HL-60 (cell line): ENCODE data around the gene OXER1.

ENCODE experiments used
- DNase-seq, 2 experiments: peaks; one replicate each; pipeline ENCODE4 v3.0.0-alpha.2; 2010 to 2020; ENCODE audit warnings: low read depth in 1 of 2, low spot score in 1 of 2
- H3K27ac ChIP-seq: fragments of 250-450 bp; sonication (Bioruptor Pico); replicated peaks from 2 replicates; pipeline ENCODE4 v1.5.1; 2020; ENCODE audit warnings: mild to moderate bottlenecking, moderate library complexity
- H3K27me3 ChIP-seq: fragments of 250-450 bp; sonication (Bioruptor Pico); 2 replicates; pipeline ENCODE4 v1.5.1; 2021; ENCODE audit warnings: mild to moderate bottlenecking, moderate library complexity; ENCODE audit not compliant: insufficient read depth, poor library complexity, severe bottlenecking
- H3K4me3 ChIP-seq: replicated peaks from 2 replicates; pipeline ENCODE4 v1.5.1; 2011; ENCODE audit warnings: mild to moderate bottlenecking, control low read depth, low read length; ENCODE audit not compliant: insufficient read depth
- CTCF ChIP-seq: IDR thresholded peaks from one replicate; pipeline ENCODE4 v1.5.1; 2011; ENCODE audit warnings: low read length, control low read depth, inconsistent platforms; ENCODE audit not compliant: insufficient read depth
- GABPA ChIP-seq: IDR thresholded peaks from 2 replicates; pipeline ENCODE4 v1.6.1; 2012; ENCODE audit warnings: low read depth
- POLR2AphosphoS5 ChIP-seq: IDR thresholded peaks from 2 replicates; pipeline ENCODE4 v1.6.1; 2012; ENCODE audit warnings: low read depth
- SPI1 ChIP-seq: IDR thresholded peaks from 2 replicates; pipeline ENCODE4 v1.6.1; 2012; ENCODE audit warnings: low read depth, mild to moderate bottlenecking, borderline replicate concordance
- TF ChIP-seq, protein P1 (sequence below): IDR thresholded peaks from 2 replicates; pipeline ENCODE4 v1.6.1; 2012; ENCODE audit warnings: low read depth; ENCODE audit not compliant: insufficient replicate concordance

The OXER1 gene

GRCh38 chr2:42762823-42763804 is 821 bp downstream of the OXER1 start:
- no peak overlapping the region for H3K4me3 ChIP-seq
- H3K27me3 ChIP-seq: no peaks in the 10 kb centered on the region
- TF ChIP-seq GABPA: no peak
- TF ChIP-seq, protein P1, sequence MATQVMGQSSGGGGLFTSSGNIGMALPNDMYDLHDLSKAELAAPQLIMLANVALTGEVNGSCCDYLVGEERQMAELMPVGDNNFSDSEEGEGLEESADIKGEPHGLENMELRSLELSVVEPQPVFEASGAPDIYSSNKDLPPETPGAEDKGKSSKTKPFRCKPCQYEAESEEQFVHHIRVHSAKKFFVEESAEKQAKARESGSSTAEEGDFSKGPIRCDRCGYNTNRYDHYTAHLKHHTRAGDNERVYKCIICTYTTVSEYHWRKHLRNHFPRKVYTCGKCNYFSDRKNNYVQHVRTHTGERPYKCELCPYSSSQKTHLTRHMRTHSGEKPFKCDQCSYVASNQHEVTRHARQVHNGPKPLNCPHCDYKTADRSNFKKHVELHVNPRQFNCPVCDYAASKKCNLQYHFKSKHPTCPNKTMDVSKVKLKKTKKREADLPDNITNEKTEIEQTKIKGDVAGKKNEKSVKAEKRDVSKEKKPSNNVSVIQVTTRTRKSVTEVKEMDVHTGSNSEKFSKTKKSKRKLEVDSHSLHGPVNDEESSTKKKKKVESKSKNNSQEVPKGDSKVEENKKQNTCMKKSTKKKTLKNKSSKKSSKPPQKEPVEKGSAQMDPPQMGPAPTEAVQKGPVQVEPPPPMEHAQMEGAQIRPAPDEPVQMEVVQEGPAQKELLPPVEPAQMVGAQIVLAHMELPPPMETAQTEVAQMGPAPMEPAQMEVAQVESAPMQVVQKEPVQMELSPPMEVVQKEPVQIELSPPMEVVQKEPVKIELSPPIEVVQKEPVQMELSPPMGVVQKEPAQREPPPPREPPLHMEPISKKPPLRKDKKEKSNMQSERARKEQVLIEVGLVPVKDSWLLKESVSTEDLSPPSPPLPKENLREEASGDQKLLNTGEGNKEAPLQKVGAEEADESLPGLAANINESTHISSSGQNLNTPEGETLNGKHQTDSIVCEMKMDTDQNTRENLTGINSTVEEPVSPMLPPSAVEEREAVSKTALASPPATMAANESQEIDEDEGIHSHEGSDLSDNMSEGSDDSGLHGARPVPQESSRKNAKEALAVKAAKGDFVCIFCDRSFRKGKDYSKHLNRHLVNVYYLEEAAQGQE: no peak
- no peak for TF ChIP-seq CTCF
- TF ChIP-seq SPI1: no peak
- no peak for TF ChIP-seq POLR2AphosphoS5
- no peak overlapping the region; the same call in 1 of the 2 replicates for H3K27ac ChIP-seq
- no peak for DNase-seq

DNA sequence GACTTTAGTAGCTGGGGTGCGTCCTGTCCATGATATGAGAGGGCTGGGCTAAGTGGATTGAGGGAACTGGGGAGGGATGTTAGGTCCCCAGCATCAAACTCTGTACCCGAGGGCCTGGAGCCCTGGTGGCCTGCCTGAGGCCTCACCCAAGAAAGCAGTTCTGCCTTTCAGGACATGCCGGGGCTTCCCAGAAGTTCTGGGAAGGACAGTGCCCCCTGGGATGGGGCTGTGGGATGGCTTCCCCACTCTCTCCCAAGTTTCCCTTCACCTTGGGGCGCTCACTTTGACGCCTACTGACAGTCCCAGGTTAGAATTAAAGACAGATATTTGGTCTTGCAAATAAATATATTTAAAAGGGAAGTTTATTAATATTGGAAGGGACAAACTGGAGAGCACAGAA is 1.8 kb downstream of the OXER1 start:
- H3K27ac ChIP-seq: no peak overlapping the region
- no peaks in the 10 kb centered on the region for H3K27me3 ChIP-seq
- DNase-seq: no peak
- TF ChIP-seq GABPA: no peak
- TF ChIP-seq, protein P1: no peak
- TF ChIP-seq POLR2AphosphoS5: no peak
- TF ChIP-seq SPI1: no peak
- TF ChIP-seq CTCF: no peak
- no peak overlapping the region for H3K4me3 ChIP-seq

- Histone ChIP-seq H3K27me3 (no peaks in the 10 kb centered on the region), H3K4me3 (no peak overlapping the region), H3K27ac (no peak overlapping the region)
- no peak for TF ChIP-seq GABPA
- TF ChIP-seq SPI1: no peak
- no peak for TF ChIP-seq POLR2AphosphoS5
- TF ChIP-seq CTCF: no peak
- TF ChIP-seq, protein P1: no peak
- no peak for DNase-seq
These were observed 2.4 kb downstream of the OXER1 start for GRCh38 chr2:42761554-42761953.
